Medulla oblongata (tissue), 1 donor: Measurements from ENCODE around the gene HOXC10.
A peak's percentile ranks its signal among the peaks of the same experiment; 100 is the strongest.

Experiments used
- DNase-seq: peaks from one replicate; pipeline ENCODE4 v3.0.0-alpha.2; 2015; ENCODE audit errors: extremely low spot score

The HOXC10 gene

GRCh38 chr12:54003625-54004024, 18.7 kb downstream of the HOXC10 start:
- no peak for DNase-seq

GRCh38 chr12:54004063-54004840, 19.3 kb downstream of the HOXC10 start:
- DNase-seq = no peak

GRCh38 chr12:54004841-54005530, 20.0 kb downstream of the HOXC10 start:
- no peak for DNase-seq

- DNase-seq = no peak
These were observed 20.5 kb downstream of the HOXC10 start for GRCh38 chr12:54005531-54005852.

GRCh38 chr12:54005853-54006558, 21.1 kb downstream of the HOXC10 start:
- peak; percentile 92 for DNase-seq

DNA sequence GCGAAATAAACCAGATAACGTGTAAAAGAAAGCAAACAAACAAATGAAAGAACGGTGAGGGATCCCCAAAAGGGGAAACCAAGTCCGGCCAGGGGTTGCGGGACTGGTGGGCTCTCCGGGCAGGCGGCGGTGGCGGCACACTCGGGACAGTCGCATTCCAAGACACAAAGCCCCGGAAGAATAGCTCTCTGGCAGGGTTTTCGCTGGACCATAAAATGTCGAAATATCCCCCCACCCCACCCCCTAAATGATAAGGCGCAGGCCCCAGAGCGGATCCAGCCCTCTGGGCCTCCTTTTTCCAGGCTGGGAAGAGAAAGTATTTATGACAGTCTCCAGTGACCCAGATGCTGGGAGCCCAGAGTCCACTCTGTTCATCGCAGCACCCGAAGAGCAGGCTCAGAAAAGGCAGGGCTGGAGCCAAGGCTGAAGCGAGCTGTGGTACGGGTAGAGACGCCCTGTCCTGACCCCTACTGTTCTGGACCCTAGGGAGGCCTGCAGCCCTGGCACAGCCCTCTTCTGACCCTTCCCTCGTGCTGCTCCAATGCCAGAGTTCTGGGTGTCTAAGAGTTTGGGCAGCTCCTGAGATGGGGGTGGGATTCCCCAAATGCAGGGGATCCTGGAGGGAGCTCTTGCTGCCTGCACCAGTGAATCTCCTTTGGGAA, 21.7 kb downstream of the HOXC10 start:
- DNase-seq = no peak

- no peak for DNase-seq
These were observed 22.8 kb downstream of the HOXC10 start for GRCh38 chr12:54007538-54008259.

DNA sequence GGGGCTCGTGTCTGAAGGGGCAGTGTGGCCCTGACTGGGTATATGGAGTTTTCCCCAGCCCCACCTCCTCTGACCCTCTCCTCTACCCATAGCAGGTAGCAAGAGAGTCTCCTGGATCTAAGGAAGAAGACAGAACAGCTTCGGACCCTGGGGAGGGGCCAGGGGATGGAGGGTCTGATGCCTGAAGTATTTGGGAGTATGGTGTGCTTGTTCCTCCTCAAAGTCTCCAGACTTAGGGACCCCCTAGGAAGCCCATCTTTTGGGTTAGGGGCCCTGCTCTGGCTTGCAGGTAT, 23.3 kb downstream of the HOXC10 start:
- DNase-seq = no peak

GRCh38 chr12:54009171-54010052, 24.5 kb downstream of the HOXC10 start:
- DNase-seq = no peak

- no peak for DNase-seq
These were observed 25.4 kb downstream of the HOXC10 start for GRCh38 chr12:54010053-54010971.

GRCh38 chr12:54010972-54011664, 26.2 kb downstream of the HOXC10 start:
- no peak for DNase-seq

DNA sequence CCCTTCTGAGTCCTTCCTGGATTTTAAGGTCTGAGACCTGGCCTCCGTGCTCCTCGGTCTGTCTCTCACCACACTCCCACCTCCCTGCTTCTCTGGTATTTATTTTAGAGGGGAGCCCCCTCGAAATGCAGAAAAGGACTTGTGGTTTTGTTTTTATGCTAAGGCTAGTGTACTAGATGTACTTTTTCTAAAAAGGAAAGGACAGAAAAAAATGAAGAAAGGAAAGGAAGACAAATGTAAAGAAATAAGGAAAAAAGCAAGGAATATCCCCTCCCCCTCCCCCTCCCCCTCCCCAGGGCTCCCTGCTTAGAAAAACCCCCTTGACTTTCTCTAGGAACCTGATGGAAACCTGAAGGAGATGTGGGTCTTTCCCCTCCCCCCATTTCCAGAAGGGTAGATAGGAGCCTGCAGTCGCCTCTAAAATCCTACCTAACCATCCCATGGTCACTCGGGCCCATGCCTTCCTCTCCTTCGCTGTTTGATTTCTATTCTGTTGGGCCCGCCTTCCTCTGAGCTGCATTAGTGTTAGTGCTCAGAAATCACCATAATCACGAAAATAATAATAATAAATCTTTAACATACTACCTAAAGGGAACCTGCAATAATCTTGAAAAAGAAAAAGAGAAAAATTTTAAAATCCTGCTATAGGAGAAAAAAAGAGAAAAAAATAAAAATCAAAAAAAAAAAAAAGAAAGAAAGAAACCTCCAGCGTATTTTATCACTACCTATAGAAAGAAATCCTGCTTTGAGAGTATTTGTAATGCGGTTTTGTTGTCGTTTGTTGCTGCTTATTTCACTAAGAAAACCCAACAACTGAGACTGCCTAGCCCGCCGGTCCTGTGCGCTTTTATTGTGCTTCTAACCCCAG, 27.0 kb downstream of the HOXC10 start:
- no peak for DNase-seq

DNA sequence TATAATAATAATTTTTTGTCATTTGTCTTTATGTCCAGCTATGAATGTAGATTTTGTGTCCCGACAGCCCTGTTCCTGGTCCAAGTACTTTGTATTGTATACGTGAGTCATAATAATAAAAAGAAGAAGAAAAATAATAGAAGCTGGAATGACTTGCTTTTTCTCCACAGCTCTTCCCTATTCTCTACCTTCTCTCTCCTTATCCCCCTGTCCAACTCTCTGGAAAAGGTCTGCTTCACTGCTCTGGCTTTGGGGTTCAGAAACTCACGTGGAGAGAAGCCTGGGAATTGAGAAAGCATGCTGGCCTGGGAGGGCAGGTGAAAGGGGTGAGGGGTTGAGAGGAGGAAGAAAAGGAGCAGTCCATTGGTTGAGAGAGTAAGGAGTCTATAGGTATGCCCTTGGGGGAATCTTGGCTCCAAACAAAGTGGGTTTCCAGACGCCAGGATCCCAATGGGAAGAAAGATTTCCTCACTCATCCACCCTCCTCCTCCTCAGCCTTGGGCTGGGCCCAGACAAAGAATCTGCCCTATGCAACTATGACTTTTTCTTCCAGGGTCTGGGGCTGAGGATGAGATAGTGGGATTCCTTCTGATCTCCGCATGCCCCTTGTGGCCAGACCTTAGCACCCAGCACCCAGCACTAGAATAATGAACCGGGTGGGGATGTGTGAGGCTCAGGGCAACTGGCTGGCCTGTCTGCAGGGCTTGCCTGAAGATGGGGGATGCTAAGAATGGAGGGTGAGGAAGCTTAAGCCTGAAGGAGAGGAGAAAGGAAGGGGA, 27.9 kb downstream of the HOXC10 start:
- DNase-seq = no peak

GRCh38 chr12:54014377-54015017, 29.6 kb downstream of the HOXC10 start:
- DNase-seq = no peak

DNA sequence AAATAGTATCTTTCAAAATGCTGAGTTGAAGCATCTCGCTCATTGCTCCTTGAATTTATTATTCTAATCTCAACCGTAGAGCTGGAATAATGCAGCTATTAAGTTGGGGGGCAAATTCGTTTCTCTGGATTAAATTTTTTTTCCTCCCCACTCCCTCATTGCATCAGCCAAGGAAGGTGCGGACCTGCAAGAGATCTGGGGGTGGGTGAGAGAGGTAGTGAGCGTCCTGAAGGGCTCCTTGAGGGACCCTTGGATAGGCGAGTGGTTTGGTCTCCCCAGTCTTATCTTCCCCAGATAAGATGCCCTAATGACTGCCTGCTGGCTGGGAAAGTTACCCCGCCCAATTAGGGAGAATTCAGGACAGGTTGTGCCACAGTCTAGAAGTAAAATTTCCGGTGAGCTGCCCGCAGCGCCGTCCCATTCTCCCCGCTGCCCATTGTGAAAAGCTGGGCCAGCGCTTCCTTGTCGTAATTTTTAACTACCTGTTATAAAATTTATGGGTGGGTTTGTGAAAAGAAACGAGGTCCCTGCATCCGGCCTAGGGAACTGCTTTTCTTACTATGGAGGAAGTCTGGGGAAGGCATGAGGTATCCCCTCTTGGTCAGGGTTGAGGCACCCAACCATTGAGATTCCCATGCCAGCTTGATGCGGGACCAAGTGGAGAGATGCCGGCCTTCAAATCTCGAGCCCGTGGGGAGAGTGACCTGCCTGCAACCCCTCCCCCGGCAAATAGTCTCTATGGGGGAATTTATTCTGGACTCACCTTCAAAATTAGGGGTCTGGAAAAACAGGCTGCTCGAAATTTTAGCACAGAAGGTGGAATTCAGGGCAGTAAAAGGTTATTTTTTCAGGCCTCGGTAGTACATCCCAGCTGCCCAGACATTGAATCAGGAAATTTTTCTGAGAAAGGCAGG, 30.3 kb downstream of the HOXC10 start:
- no peak for DNase-seq

GRCh38 chr12:54016051-54016450, 31.1 kb downstream of the HOXC10 start:
- no peak for DNase-seq
